ENCODE measurements around the gene SUMO3.

SUMO3 gene

GRCh38 chr21:44817914-44818639, at the start of gene SUMO3:
TSS of gene SUMO3 (minus strand) at chr21:44818062. CDS start at chr21:44817968, 94 bp downstream.
- DNase-seq (ENCODE audit: low read depth) = peak; percentile 93
- peak; percentile 9 for TF ChIP-seq CTCF (IDR thresholded peaks at IDR 0.05; ENCODE audit: insufficient read depth, low read depth, low read length, missing control alignments)
- H3K4me3 ChIP-seq (ENCODE audit: low read depth, low read length) = peak within 1 kb of the TSS; percentile 70

GRCh38 chr21:44867464-44867863, 49.6 kb upstream of the SUMO3 start:
- no peak overlapping the region for H3K4me3 ChIP-seq (ENCODE audit: low read depth, low read length)
- no peak for TF ChIP-seq CTCF (IDR thresholded peaks at IDR 0.05; ENCODE audit: insufficient read depth, low read depth, low read length, missing control alignments)
- no peak for DNase-seq (ENCODE audit: low read depth)

GRCh38 chr21:44866780-44867179, 48.9 kb upstream of the SUMO3 start:
- H3K4me3 ChIP-seq (ENCODE audit: low read depth, low read length) = no peak overlapping the region
- no peak for TF ChIP-seq CTCF (IDR thresholded peaks at IDR 0.05; ENCODE audit: insufficient read depth, low read depth, low read length, missing control alignments)

GRCh38 chr21:44865561-44866280, 47.9 kb upstream of the SUMO3 start:
- no peak overlapping the region for H3K4me3 ChIP-seq (ENCODE audit: low read depth, low read length)
- TF ChIP-seq CTCF (IDR thresholded peaks at IDR 0.05; ENCODE audit: insufficient read depth, low read depth, low read length, missing control alignments) = no peak
- DNase-seq (ENCODE audit: low read depth) = peak; percentile 26

More at GRCh38 chr21:44866780-44867179, 48.9 kb upstream of the SUMO3 start:
- DNase-seq (ENCODE audit: low read depth) = no peak

GRCh38 chr21:44862869-44863685, 45.2 kb upstream of the SUMO3 start:
- no peak for TF ChIP-seq CTCF (IDR thresholded peaks at IDR 0.05; ENCODE audit: insufficient read depth, low read depth, low read length, missing control alignments)
- no peak overlapping the region for H3K4me3 ChIP-seq (ENCODE audit: low read depth, low read length)
- no peak for DNase-seq (ENCODE audit: low read depth)

GRCh38 chr21:44858791-44859190, 40.9 kb upstream of the SUMO3 start:
- no peak for TF ChIP-seq CTCF (IDR thresholded peaks at IDR 0.05; ENCODE audit: insufficient read depth, low read depth, low read length, missing control alignments)

More at GRCh38 chr21:44858791-44859190, 40.9 kb upstream of the SUMO3 start:
- DNase-seq (ENCODE audit: low read depth) = no peak
- no peak overlapping the region for H3K4me3 ChIP-seq (ENCODE audit: low read depth, low read length)
